ENCODE results near the gene IRF1.

Gene IRF1

GRCh38 chr5:132446621-132447020 lies 44.0 kb downstream of the IRF1 start:
- Mint-ChIP-seq H3K9me3 (no peaks in the 10 kb centered on the region), H3K4me1 (peaks cover 21% of the 10 kb centered on the region), H3K4me3 (no peak overlapping the region), H3K27me3 (ENCODE audit: low read depth) (no peaks in the 10 kb centered on the region), H3K36me3 (ENCODE audit: low read depth) (no peaks in the 10 kb centered on the region), H3K27ac (peak overlapping the region in 1 of 3 experiments; percentile 0)
- TF ChIP-seq CTCF (IDR thresholded peaks at IDR 0.05; ENCODE audit: unreplicated experiment in 3 of 3) = no peak

- TF ChIP-seq CTCF (IDR thresholded peaks at IDR 0.05; ENCODE audit: unreplicated experiment in 3 of 3) = no peak
- H3K4me1 Mint-ChIP-seq = peaks cover 21% of the 10 kb centered on the region
- no peak overlapping the region for H3K4me3 Mint-ChIP-seq
- no peaks in the 10 kb centered on the region for H3K36me3 Mint-ChIP-seq (ENCODE audit: low read depth)
- H3K9me3 Mint-ChIP-seq = no peaks in the 10 kb centered on the region
- no peaks in the 10 kb centered on the region for H3K27me3 Mint-ChIP-seq (ENCODE audit: low read depth)
- no peak overlapping the region for H3K27ac Mint-ChIP-seq
Measured at GRCh38 chr5:132445930-132446329, 44.6 kb downstream of the IRF1 start.

- H3K4me1 Mint-ChIP-seq = peaks cover 21% of the 10 kb centered on the region
- H3K27me3 Mint-ChIP-seq (ENCODE audit: low read depth) = no peaks in the 10 kb centered on the region
- H3K27ac Mint-ChIP-seq = no peak overlapping the region
- no peak for TF ChIP-seq CTCF (IDR thresholded peaks at IDR 0.05; ENCODE audit: unreplicated experiment in 3 of 3)
- no peak overlapping the region for H3K4me3 Mint-ChIP-seq
- H3K36me3 Mint-ChIP-seq (ENCODE audit: low read depth) = no peaks in the 10 kb centered on the region
- no peaks in the 10 kb centered on the region for H3K9me3 Mint-ChIP-seq
Measured at GRCh38 chr5:132445640-132445923, 45.0 kb downstream of the IRF1 start.

- Mint-ChIP-seq H3K27me3 (ENCODE audit: low read depth) (no peaks in the 10 kb centered on the region), H3K4me1 (peaks cover 21% of the 10 kb centered on the region), H3K36me3 (ENCODE audit: low read depth) (no peaks in the 10 kb centered on the region), H3K27ac (peak overlapping the region in 1 of 3 experiments; percentile 12), H3K4me3 (no peak overlapping the region), H3K9me3 (no peaks in the 10 kb centered on the region)
- TF ChIP-seq CTCF (IDR thresholded peaks at IDR 0.05; ENCODE audit: unreplicated experiment in 3 of 3) = no peak
Measured at GRCh38 chr5:132444841-132445639, 45.5 kb downstream of the IRF1 start.

- no peaks in the 10 kb centered on the region for H3K36me3 Mint-ChIP-seq (ENCODE audit: low read depth)
- no peak overlapping the region for H3K4me3 Mint-ChIP-seq
- no peaks in the 10 kb centered on the region for H3K27me3 Mint-ChIP-seq (ENCODE audit: low read depth)
- H3K9me3 Mint-ChIP-seq = no peaks in the 10 kb centered on the region
- no peak overlapping the region for H3K27ac Mint-ChIP-seq
- peaks cover 31% of the 10 kb centered on the region for H3K4me1 Mint-ChIP-seq
- no peak for TF ChIP-seq CTCF (IDR thresholded peaks at IDR 0.05; ENCODE audit: unreplicated experiment in 3 of 3)
Measured at GRCh38 chr5:132444061-132444460, 46.5 kb downstream of the IRF1 start.

GRCh38 chr5:132439521-132440089 lies 51.0 kb downstream of the IRF1 start:
- Mint-ChIP-seq H3K4me3 (no peak overlapping the region), H3K4me1 (peaks cover 37% of the 10 kb centered on the region), H3K27ac (peak overlapping the region; percentile 40 to 74 (median 74)), H3K9me3 (no peaks in the 10 kb centered on the region), H3K27me3 (ENCODE audit: low read depth) (peaks cover 3% of the 10 kb centered on the region), H3K36me3 (ENCODE audit: low read depth) (no peaks in the 10 kb centered on the region)
- TF ChIP-seq CTCF (IDR thresholded peaks at IDR 0.05; ENCODE audit: unreplicated experiment in 3 of 3) = no peak

Measured in nephron (organoid).